Common myeloid progenitor, CD34-positive (primary cell): Measurements from ENCODE around the gene C4orf50.

ENCODE experiments used
- CTCF ChIA-PET: fragments of 350-600 bp; sonication (Branson Sonifier 250); formaldehyde crosslinking; loops from one replicate; lab custom pipeline; 2021; ENCODE audit warnings: antibody characterized with exemption; lab: Charles Lee
- POLR2A ChIA-PET: fragments of 350-600 bp; sonication (Branson Sonifier 250); formaldehyde crosslinking; loops from one replicate; lab custom pipeline; 2021; ENCODE audit warnings: antibody characterized with exemption; lab: Charles Lee
- DNase-seq, 3 donors: peaks; one replicate each; pipeline versions ENCODE4 v3.0.0 to v3.0.0-alpha.2; 2013
- H3K27ac ChIP-seq, 2 experiments: 1 replicate in 1 of 2; 2 replicates in 1 of 2; pipeline ENCODE4 v1.7.0; 2013; ENCODE audit warnings: inconsistent platforms in 2 of 2, low read length in 2 of 2, mild to moderate bottlenecking in 2 of 2, low read depth in 1 of 2, moderate library complexity in 1 of 2; ENCODE audit not compliant: severe bottlenecking in 2 of 2, insufficient read depth in 1 of 2, poor library complexity in 1 of 2
- H3K27me3 ChIP-seq, 5 experiments: replicated peaks in 2 of 5; 1 replicate in 3 of 5; 2 replicates in 2 of 5; pipeline versions ENCODE4 v1.6.1 to v1.7.0; 2013; ENCODE audit warnings: low read length in 4 of 5, mild to moderate bottlenecking in 2 of 5, moderate library complexity in 2 of 5, inconsistent platforms in 1 of 5; ENCODE audit not compliant: insufficient read depth in 5 of 5, control insufficient read depth in 4 of 5
- H3K36me3 ChIP-seq, 4 experiments: 1 replicate in 2 of 4; 2 replicates in 2 of 4; pipeline versions ENCODE4 v1.6.1 to v1.7.0; 2013; ENCODE audit warnings: low read length in 3 of 4, control low read depth in 1 of 4, mild to moderate bottlenecking in 1 of 4; ENCODE audit not compliant: control insufficient read depth in 4 of 4, insufficient read depth in 4 of 4
- H3K4me1 ChIP-seq, 4 experiments: 1 replicate in 3 of 4; 2 replicates in 1 of 4; pipeline versions ENCODE4 v1.6.1 to v1.7.1; 2013; ENCODE audit warnings: low read length in 3 of 4, mild to moderate bottlenecking in 3 of 4, control low read depth in 1 of 4, inconsistent platforms in 1 of 4, moderate library complexity in 1 of 4; ENCODE audit not compliant: control insufficient read depth in 4 of 4, insufficient read depth in 4 of 4; ENCODE audit errors: control extremely low read depth in 1 of 4
- H3K4me3 ChIP-seq, 7 experiments: 1 replicate in 4 of 7; 2 replicates in 3 of 7; pipeline versions ENCODE4 v1.5.1 to v1.7.0; 2013; ENCODE audit warnings: mild to moderate bottlenecking in 7 of 7, low read length in 6 of 7, moderate library complexity in 6 of 7, inconsistent platforms in 2 of 7, low read depth in 2 of 7, control low read depth in 1 of 7; ENCODE audit not compliant: insufficient read depth in 4 of 7, control insufficient read depth in 1 of 7; ENCODE audit errors: extremely low read depth in 1 of 7
- H3K9me3 ChIP-seq, 5 experiments: 1 replicate in 4 of 5; 2 replicates in 1 of 5; pipeline versions ENCODE4 v1.6.1 to v1.7.1; 2013; ENCODE audit warnings: low read length in 4 of 5, mild to moderate bottlenecking in 2 of 5, inconsistent platforms in 1 of 5, low read depth in 1 of 5, moderate library complexity in 1 of 5; ENCODE audit not compliant: control insufficient read depth in 4 of 5, insufficient read depth in 2 of 5; ENCODE audit errors: control extremely low read depth in 1 of 5
- whole genome bisulfite sequencing: methylation state at CpG from one replicate; pipeline ENCODE4 v1.1.5; 2013; ENCODE audit not compliant: insufficient coverage; 5-methylcytosine and 5-hydroxymethylcytosine counted together

Gene C4orf50

DNA sequence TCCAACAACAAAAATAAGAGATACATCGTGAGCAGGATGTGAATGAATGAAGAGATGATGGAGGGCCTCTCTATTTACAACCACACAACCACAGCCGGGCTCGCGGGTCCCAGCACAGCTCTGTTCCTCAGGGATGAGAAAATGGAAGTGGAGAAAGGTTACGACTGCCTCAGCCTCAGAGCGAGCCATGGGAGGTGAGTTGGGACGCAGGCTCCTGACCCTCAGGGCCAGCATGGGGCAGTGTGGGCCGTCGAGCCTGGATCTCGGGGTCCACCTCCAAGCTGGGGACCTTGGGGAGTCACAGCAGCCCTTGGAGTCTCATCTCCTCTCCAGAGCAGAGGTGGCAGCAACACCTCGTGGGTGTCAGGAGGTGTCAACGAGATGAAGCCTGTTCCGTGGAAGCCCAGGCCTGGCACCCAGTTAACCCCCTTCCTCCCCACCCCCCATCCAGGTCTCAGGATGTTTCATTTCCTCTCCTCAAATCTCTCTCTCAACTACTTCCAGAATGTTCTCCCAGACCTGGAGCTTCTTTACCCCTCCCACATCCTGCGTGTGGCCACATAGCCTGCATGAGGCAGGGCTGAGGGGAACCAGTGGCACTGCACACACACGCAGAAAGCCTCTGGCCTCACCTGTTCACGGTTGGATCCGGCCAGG lies 25.9 kb downstream of the C4orf50 start:
- DNase-seq: no peak
- WGBS: 84% methylated on average over 11 of the region's 17 CpGs
- ChIA-PET CTCF (interaction anchor here (0.6 kb wide), 1 partner anchor 1179 kb away, joined by 3 read pairs; no protein-coding TSS in a partner anchor), POLR2A (no interaction called here)
- Histone ChIP-seq H3K9me3 (no peaks in the 10 kb centered on the region), H3K27me3 (peaks cover 0 to 48% (median 0%) of the 10 kb centered on the region in 5 experiments), H3K27ac (no peak overlapping the region), H3K36me3 (no peaks in the 10 kb centered on the region), H3K4me3 (no peak overlapping the region), H3K4me1 (peaks cover 0 to 2% (median 0%) of the 10 kb centered on the region in 4 experiments)

DNA sequence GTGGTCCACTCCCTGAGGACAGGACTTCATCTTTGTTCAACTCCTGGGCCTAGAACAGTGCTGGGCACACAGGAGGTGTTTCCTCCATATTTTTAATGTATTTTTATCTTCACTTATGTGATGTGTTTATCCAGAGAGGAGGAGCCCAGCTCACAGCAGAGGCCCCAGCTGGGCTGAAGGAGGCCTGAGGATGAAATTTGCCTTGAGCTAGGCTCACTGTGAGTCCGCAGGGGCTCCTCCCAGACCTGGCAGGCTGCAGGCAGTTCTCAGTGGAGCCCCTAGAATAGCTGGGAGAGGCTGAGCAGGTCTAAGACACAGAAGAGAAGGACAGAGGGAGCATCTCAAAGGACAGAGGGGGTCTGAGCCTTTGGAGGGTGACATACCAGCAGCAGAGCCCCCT lies 26.8 kb downstream of the C4orf50 start:
- Histone ChIP-seq H3K9me3 (no peaks in the 10 kb centered on the region), H3K4me3 (no peak overlapping the region), H3K36me3 (no peaks in the 10 kb centered on the region), H3K4me1 (peaks cover 0 to 2% (median 0%) of the 10 kb centered on the region in 4 experiments), H3K27me3 (peaks cover 0 to 45% (median 0%) of the 10 kb centered on the region in 5 experiments), H3K27ac (no peak overlapping the region)
- POLR2A ChIA-PET: no interaction called here
- CTCF ChIA-PET: interaction anchor here (1.1 kb wide), 1 partner anchor 9 kb away, joined by 4 read pairs; no protein-coding TSS in a partner anchor
- WGBS: 0% methylated on average over 1 of the region's 1 CpG
- DNase-seq: no peak

DNA sequence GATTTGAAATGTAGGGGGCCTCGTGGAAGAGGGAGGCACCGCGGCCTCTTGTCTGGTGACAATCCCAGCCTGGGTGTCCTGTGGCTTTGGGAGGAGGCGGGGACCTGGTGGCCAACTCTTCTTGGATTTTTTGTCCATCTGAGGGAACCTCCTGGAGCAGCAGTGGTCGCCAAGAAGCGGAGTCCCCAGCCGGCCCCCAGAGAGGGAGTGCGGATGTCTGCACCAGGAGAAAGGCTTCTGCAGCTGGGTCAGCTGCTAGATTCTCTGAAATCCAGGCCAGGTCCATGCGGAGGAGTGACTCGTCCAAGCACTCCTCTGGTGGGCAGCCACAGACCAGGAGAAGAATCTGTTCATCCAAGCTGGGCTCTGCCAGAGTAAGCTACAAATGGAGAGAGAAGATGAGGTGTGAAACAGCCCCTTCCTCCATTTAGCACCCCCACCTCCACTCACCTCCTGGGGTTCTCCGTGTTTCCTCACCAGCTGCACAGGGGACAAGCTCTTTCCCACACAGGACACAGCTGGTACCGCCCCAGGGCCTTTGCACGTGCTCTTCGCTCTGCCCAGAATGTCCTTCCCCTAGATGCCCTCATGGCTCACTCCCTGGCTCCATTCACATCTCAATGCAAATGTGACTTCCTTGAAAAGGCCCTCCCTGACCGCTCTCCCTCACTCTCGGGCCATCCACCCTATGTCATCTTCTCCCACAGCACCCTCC lies 27.6 kb downstream of the C4orf50 start:
- 94% methylated on average over 15 of the region's 16 CpGs for WGBS
- Histone ChIP-seq H3K4me3 (no peak overlapping the region), H3K4me1 (peaks cover 0 to 2% (median 0%) of the 10 kb centered on the region in 4 experiments), H3K36me3 (no peaks in the 10 kb centered on the region), H3K27ac (no peak overlapping the region), H3K9me3 (no peaks in the 10 kb centered on the region), H3K27me3 (peaks cover 0 to 38% (median 0%) of the 10 kb centered on the region in 5 experiments)
- no peak for DNase-seq
- POLR2A ChIA-PET: no interaction called here
- CTCF ChIA-PET: interaction anchor here (1.1 to 4.9 kb wide), 2 partner anchors 8 kb away, joined by 4 to 20 read pairs; no protein-coding TSS in a partner anchor

DNA sequence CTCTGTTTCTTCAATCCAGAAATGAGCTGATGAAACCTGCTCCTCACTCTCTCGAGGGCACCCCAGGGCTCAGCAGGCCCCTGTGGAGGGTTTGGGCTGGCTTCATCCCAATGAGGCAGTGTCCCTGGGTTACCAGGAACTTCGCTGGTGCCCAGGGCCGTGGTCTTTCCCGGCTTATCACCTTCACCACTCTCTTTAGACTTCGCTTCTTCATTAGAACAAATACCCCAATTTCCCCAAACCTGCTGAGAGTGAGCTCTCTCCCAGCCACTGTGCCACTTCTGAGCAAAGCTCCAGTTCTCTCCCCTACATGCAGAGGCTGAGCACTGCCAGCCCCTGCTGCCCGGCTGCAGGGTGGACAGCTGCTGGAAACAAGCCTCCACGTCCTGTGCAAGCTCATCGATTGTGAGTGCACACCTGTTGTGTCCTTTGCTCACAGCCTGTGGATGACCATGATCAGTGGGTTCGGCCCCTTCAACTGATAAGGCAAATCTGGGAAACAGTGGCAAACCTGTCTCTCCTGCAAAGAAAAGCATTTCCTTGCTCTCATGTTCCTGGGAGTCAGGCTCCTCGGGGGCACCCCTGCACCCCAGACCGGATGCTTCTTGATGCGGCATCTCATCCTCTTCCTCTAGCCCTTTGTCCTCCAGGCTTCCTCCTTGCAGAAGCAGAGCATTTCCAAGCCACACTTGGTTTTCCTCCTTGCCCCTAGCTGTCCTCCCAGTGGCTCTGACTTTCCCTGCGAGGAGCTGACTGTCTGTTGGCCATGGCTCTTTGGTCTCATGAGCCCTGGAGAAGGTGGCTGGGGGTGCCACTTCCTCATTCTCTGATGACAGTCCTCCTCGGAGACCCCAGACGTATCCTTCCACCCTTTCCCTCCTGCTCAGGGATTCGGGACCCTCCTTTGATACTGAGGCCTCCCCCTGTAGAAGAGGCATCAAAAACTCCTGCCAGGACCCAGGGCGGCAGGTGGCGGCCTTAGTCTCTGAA lies 28.7 kb downstream of the C4orf50 start:
- CTCF ChIA-PET: interaction anchor here (1.6 to 4.9 kb wide), 2 partner anchors 9 to 28 kb away, joined by 3 to 20 read pairs; no protein-coding TSS in a partner anchor
- no peak for DNase-seq

DNA sequence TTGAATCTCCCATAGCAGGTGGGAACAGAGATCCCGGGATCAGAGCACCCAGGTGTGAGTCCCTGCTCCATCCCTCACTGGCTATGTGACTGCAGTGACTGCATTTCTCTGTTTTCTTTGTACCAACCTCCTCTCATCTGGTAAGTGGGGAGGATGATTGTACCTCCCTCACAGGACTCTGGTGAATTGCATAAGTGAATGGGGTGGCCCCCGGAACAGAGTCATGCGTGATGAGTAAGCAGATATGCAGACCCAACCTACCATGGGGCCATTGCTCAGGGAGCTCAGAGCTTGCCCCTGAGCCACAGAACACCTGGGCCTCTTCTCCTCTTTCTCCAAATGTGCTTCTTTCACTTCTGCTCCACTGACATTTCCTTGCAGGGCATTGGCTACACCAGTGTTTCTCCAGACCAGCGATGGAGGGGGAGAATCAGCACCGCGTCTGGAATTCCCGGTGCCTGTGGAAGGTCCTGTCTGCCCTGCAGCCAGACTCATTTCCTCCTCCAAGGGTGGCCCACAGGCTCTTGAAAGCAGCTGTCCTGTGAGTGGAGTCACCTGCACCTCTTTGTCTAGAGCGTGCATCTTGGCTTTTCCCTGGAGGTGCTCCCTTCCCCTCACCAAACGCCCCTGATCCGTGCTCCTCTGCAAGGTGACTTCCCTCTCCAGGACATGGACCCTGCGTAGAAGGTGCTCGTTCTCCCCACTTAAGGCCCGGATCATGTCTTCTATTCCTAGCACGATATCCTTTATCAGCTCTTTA lies 30.0 kb downstream of the C4orf50 start:
- Histone ChIP-seq H3K27me3 (peaks cover 0 to 24% (median 0%) of the 10 kb centered on the region in 5 experiments), H3K9me3 (peaks cover 0 to 10% (median 0%) of the 10 kb centered on the region in 5 experiments), H3K4me3 (no peak overlapping the region), H3K36me3 (no peaks in the 10 kb centered on the region), H3K27ac (no peak overlapping the region), H3K4me1 (peaks cover 0 to 2% (median 0%) of the 10 kb centered on the region in 4 experiments)
- WGBS: 89% methylated on average over 11 of the region's 14 CpGs
- CTCF ChIA-PET: interaction anchor here (1.6 to 4.9 kb wide), 2 partner anchors 10 to 26 kb away, joined by 3 to 20 read pairs; no protein-coding TSS in a partner anchor
- POLR2A ChIA-PET: no interaction called here
- DNase-seq: peak in 2 of 3 donors; percentile 21 to 22

More for the DNA sequence above, 28.7 kb downstream of the C4orf50 start:
- no peak overlapping the region for H3K4me3 ChIP-seq
- H3K27ac ChIP-seq: no peak overlapping the region
- H3K27me3 ChIP-seq: peaks cover 0 to 27% (median 0%) of the 10 kb centered on the region in 5 experiments
- H3K4me1 ChIP-seq: peaks cover 0 to 2% (median 0%) of the 10 kb centered on the region in 4 experiments
- H3K9me3 ChIP-seq: peaks cover 0 to 5% (median 0%) of the 10 kb centered on the region in 5 experiments
- 89% methylated on average over 15 of the region's 18 CpGs for WGBS
- H3K36me3 ChIP-seq: no peaks in the 10 kb centered on the region
- POLR2A ChIA-PET: no interaction called here

DNA sequence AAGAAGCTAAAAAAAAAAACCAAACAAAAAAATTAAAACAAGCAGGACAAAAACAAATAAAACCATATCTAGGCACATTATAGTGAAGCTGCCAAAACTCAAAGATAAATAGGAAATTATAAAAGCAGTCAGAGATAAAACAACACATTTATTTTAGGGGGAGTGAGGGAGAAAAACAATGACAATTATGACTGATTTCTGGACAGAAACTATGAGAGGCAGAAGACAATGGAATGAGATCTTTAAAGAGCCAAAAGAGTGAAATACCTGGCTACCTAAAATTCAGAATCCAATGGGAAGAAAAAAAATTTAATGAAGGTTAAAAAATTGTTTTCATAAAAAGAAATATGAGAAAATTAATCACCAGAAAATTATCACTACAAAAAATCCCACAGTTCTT lies 33.4 kb downstream of the C4orf50 start:
- Histone ChIP-seq H3K27me3 (peaks cover 0 to 39% (median 7%) of the 10 kb centered on the region in 5 experiments), H3K36me3 (no peaks in the 10 kb centered on the region), H3K4me1 (peaks cover 0 to 2% (median 0%) of the 10 kb centered on the region in 4 experiments), H3K9me3 (peaks cover 0 to 10% (median 0%) of the 10 kb centered on the region in 5 experiments), H3K4me3 (no peak overlapping the region), H3K27ac (no peak overlapping the region)
- ChIA-PET POLR2A (no interaction called here), CTCF (no interaction called here)
- DNase-seq: no peak
